K562 (cell line): ENCODE results near the gene EXOC2. TPM values are rescaled to one million over a fixed set of nuclear protein-coding genes. Genes with fewer than 3 reads are reported as not detected.
A peak's percentile ranks its signal among the peaks of the same experiment; 100 is the strongest.

Experiments
- ATAC-seq: fragments of 200-7000 bp; cut with Tn5 transposase; 3 replicates; pipeline ENCODE4 v1.9.1; 2020; ENCODE audit warnings: moderate library complexity
- BruUV-seq: library from RNA; stranded (reverse); fragments of 400-500 nt; replicated peaks from 2 replicates; lab custom pipeline; 2021; lab: Mats Ljungman, UMichigan
- CTCF ChIA-PET: fragments of 300-600 bp; formaldehyde crosslinking; extraction: SDS; loops from one replicate; lab custom pipeline; 2021; ENCODE audit warnings: low intra/inter-chr PET ratio; lab: Yijun Ruan, JAX
- POLR2A ChIA-PET: fragments of 300-600, 350-650 bp; sonication (Branson Sonifier 250); formaldehyde crosslinking; extraction: SDS; loops from one replicate; lab custom pipeline; 2021; ENCODE audit warnings: antibody characterized with exemption, inconsistent platforms; lab: Yijun Ruan, JAX
- DNase-seq, 4 experiments: peaks; one replicate each; pipeline versions ENCODE4 v3.0.0 to v3.0.0-alpha.2; 2011 to 2018; ENCODE audit warnings: low spot score in 3 of 4, mixed read lengths in 3 of 4; ENCODE audit errors: extremely low read depth in 1 of 4
- FAIRE-seq: peaks from 2 replicates; lab custom pipeline; 2011; peaks lifted over from hg19 to GRCh38; lab: Jason Lieb, UNC
- H2AFZ ChIP-seq: 2 replicates; pipeline ENCODE4 v1.6.0; 2011; ENCODE audit warnings: low read depth, low read length, control low read depth, inconsistent platforms
- H3K27ac ChIP-seq: fragments of 200-600 bp; 3 replicates; pipeline ENCODE4 v1.8.0; 2011; ENCODE audit warnings: low read depth, mild to moderate bottlenecking, control low read depth, inconsistent platforms, low read length, moderate library complexity, mixed read lengths; ENCODE audit errors: extremely low read depth
- H3K27me3 ChIP-seq, 2 experiments: fragments of 300-600 bp in 1 of 2; 2 replicates in 1 of 2; 3 replicates in 1 of 2; pipeline versions ENCODE4 v1.6.0 to v1.8.0; 2011; ENCODE audit warnings: inconsistent platforms in 2 of 2, low read length in 2 of 2, mild to moderate bottlenecking in 1 of 2, mixed read lengths in 1 of 2, moderate library complexity in 1 of 2; ENCODE audit not compliant: control insufficient read depth in 2 of 2, insufficient read depth in 2 of 2
- H3K36me3 ChIP-seq: fragments of 300-600 bp; 3 replicates; pipeline ENCODE4 v1.8.0; 2011; ENCODE audit warnings: mild to moderate bottlenecking, low read length, inconsistent platforms; ENCODE audit not compliant: control insufficient read depth, insufficient read depth
- H3K4me1 ChIP-seq, 2 experiments: fragments of 200-600 bp in 1 of 2; replicated peaks in 1 of 2; 2 replicates in 1 of 2; 3 replicates in 1 of 2; pipeline versions ENCODE4 v1.5.1 to v1.8.0; 2011; ENCODE audit warnings: inconsistent platforms in 2 of 2, low read length in 2 of 2, mild to moderate bottlenecking in 1 of 2, mixed read lengths in 1 of 2, moderate library complexity in 1 of 2; ENCODE audit not compliant: control insufficient read depth in 2 of 2, insufficient read depth in 2 of 2
- H3K4me2 ChIP-seq: 2 replicates; pipeline ENCODE4 v1.6.1; 2011; ENCODE audit warnings: low read length, control low read depth, inconsistent platforms, mixed read lengths; ENCODE audit not compliant: insufficient read depth
- H3K4me3 ChIP-seq: fragments of 200-600 bp; sonication (generic), shearing (Covaris generic); 2 replicates; pipeline ENCODE4 v1.5.1; 2016; ENCODE audit warnings: control low read depth, inconsistent platforms
- H3K79me2 ChIP-seq: fragments of 200-600 bp; 3 replicates; pipeline ENCODE4 v1.8.0; 2011; ENCODE audit warnings: low read length, inconsistent platforms; ENCODE audit not compliant: control insufficient read depth, insufficient read depth
- H3K9ac ChIP-seq, 2 experiments: 2 replicates each; pipeline versions ENCODE4 v1.6.0 to v1.6.1; 2011; ENCODE audit warnings: low read depth in 2 of 2, low read length in 2 of 2, control low read depth in 1 of 2, inconsistent platforms in 1 of 2, mild to moderate bottlenecking in 1 of 2, mixed read lengths in 1 of 2; ENCODE audit not compliant: insufficient read depth in 1 of 2
- H3K9me1 ChIP-seq: one replicate; pipeline ENCODE4 v1.6.0; 2011; ENCODE audit warnings: inconsistent platforms, mild to moderate bottlenecking, low read length, moderate library complexity; ENCODE audit not compliant: control insufficient read depth, insufficient read depth
- H3K9me3 ChIP-seq: replicated peaks from 2 replicates; pipeline ENCODE4 v1.5.1; 2011; ENCODE audit warnings: low read depth, low read length, inconsistent platforms; ENCODE audit not compliant: control insufficient read depth, insufficient read depth
- H4K20me1 ChIP-seq: replicated peaks from 2 replicates; pipeline ENCODE4 v1.6.1; 2011; ENCODE audit warnings: low read length, inconsistent platforms, mixed read lengths; ENCODE audit not compliant: control insufficient read depth, insufficient read depth
- CBX8 ChIP-seq: fragments of 200-600 bp; sonication (generic); IDR thresholded peaks from 2 replicates; pipeline ENCODE4 v1.6.1; 2012; ENCODE audit warnings: borderline replicate concordance, mixed run types, low read depth, mild to moderate bottlenecking, moderate library complexity, mixed read lengths, low read length, control low read depth, inconsistent platforms; ENCODE audit not compliant: poor library complexity, severe bottlenecking; ENCODE audit errors: extremely low read depth
- CREB1 ChIP-seq, 2 experiments: sonication (generic) in 1 of 2; formaldehyde crosslinking in 1 of 2; IDR thresholded peaks; 2 replicates each; pipeline versions ENCODE4 v1.6.1 to v1.8.0; 2012 to 2022; ENCODE audit warnings: inconsistent platforms in 1 of 2, mild to moderate bottlenecking in 1 of 2, missing genetic modification reagents in 1 of 2, moderate library complexity in 1 of 2
- MAFG ChIP-seq: fragments of 450-650 bp; conservative IDR thresholded peaks from 2 replicates; pipeline ENCODE4 v1.6.1; 2016; ENCODE audit warnings: missing genetic modification characterization, missing compliant biosample characterization
- RFX7 ChIP-seq: fragments of 250-450 bp; sonication (Bioruptor Pico); IDR thresholded peaks from 2 replicates; pipeline ENCODE4 v1.5.1; 2021; ENCODE audit warnings: mild to moderate bottlenecking
- RNF2 ChIP-seq: sonication (generic); IDR thresholded peaks from 2 replicates; pipeline ENCODE4 v1.6.1; 2016
- SIN3B ChIP-seq: fragments of 450-650 bp; IDR thresholded peaks from 2 replicates; pipeline ENCODE4 v1.6.1; 2017; ENCODE audit warnings: low read depth, mild to moderate bottlenecking, moderate library complexity
- SIRT6 ChIP-seq: IDR thresholded peaks from one replicate; pipeline ENCODE4 v1.6.1; 2012; ENCODE audit warnings: low read depth, mild to moderate bottlenecking, control low read depth, inconsistent platforms, low read length, moderate library complexity
- SOX6 ChIP-seq: fragments of 450-650 bp; IDR thresholded peaks from 2 replicates; pipeline ENCODE4 v1.6.1; 2014; ENCODE audit warnings: mild to moderate bottlenecking
- SRSF9 ChIP-seq: fragments of 200-400 bp; formaldehyde crosslinking; IDR thresholded peaks from 2 replicates; pipeline ENCODE4 v1.6.1; 2017; ENCODE audit warnings: low read depth, low read length, borderline replicate concordance
- ZFP36 ChIP-seq: fragments of 150-350 bp; IDR thresholded peaks from 2 replicates; pipeline ENCODE4 v1.6.1; 2018; ENCODE audit warnings: low read length, low read depth; ENCODE audit not compliant: partially characterized antibody
- ZKSCAN1 ChIP-seq: fragments of 150-350 bp; IDR thresholded peaks from 2 replicates; pipeline ENCODE4 v1.6.1; 2016; ENCODE audit warnings: low read depth, low read length
- ZNF316 ChIP-seq: fragments of 450-650 bp; IDR thresholded peaks from 2 replicates; pipeline ENCODE4 v1.6.1; 2016
- ZNF785 ChIP-seq: fragments of 250-450 bp; sonication (Bioruptor Pico); IDR thresholded peaks from 2 replicates; pipeline ENCODE4 v1.4.0; 2020; ENCODE audit warnings: mild to moderate bottlenecking
- WGBS: fragments of 100-300 bp; shearing (Covaris generic); methylation state at CpG from one replicate; pipeline ENCODE4 v1.1.6; 2016; ENCODE audit warnings: low coverage, mixed read lengths; ENCODE audit not compliant: insufficient coverage; ENCODE audit errors: missing lambda C conversion rate; 5-methylcytosine and 5-hydroxymethylcytosine counted together
- in situ Hi-C: fragments of 300-500 bp; cut with MboI; formaldehyde crosslinking; loops from 4 replicates; pipeline ENCODE4 v1.15.0; 2018; ENCODE audit warnings: inconsistent platforms, mixed read lengths
- intact Hi-C: fragments of 100-400 bp; cut with micrococcal nuclease; formaldehyde crosslinking; loops from 2 replicates; pipeline ENCODE4 v1.14.2; 2022
- polyA plus RNA-seq, 8 experiments: library from polyadenylated mRNA; depleted of rRNA in 4 of 8; stranded (reverse) in 5 of 8; unstranded in 3 of 8; fragments of >200 nt; fragmentation: Nextera tagmentation in 2 of 8; fragmentation: Illumina TruSeq in 1 of 8; extraction: Ambion mirVana in 2 of 8; extraction: Trizol in 1 of 8; gene quantifications; 2 replicates each; pipeline versions ENCODE4 v1.2.1 to v1.2.3, GENCODE V29; 2011 to 2014; ENCODE audit warnings: inconsistent platforms in 1 of 8, missing spikeins in 1 of 8
- total RNA-seq, 7 experiments: library from RNA; depleted of rRNA in 6 of 7; stranded (reverse); fragments of >200 nt in 6 of 7; fragmentation: Illumina TruSeq in 2 of 7; extraction: Trizol in 2 of 7; gene quantifications; 2 replicates each; pipeline versions ENCODE4 v1.2.1 to v1.2.3, GENCODE V29; 2011 to 2021; ENCODE audit warnings: low replicate concordance in 1 of 7
- TF ChIP-seq, protein P1 (sequence below): IDR thresholded peaks from 2 replicates; pipeline ENCODE4 v1.6.1; 2014; ENCODE audit warnings: antibody characterized with exemption
- TF ChIP-seq, protein P2 (sequence below): fragments of 250-450 bp; sonication (Bioruptor Pico); IDR thresholded peaks from 2 replicates; pipeline ENCODE4 v1.8.0; 2021; ENCODE audit warnings: borderline replicate concordance, mild to moderate bottlenecking, moderate library complexity; ENCODE audit not compliant: poor library complexity, severe bottlenecking
- TF ChIP-seq, protein P3 (sequence below): fragments of 250-450 bp; sonication (Bioruptor Pico); IDR thresholded peaks from 2 replicates; pipeline ENCODE4 v1.8.0; 2022; ENCODE audit warnings: inconsistent platforms

Gene EXOC2
- total and polyA plus RNA-seq, 9 of the 15 experiments (the other 6 are each of a cell fraction or from before 2014, with no cell fraction given), result 12.2 to 30.2 (median 24.2) TPM

GRCh38 chr6:707576-708236 is 14.8 kb upstream of the EXOC2 start:
- H4K20me1 ChIP-seq, result no peaks in the 10 kb centered on the region
- no peaks in the 10 kb centered on the region for H3K9me1 ChIP-seq
- in situ Hi-C loops (no loop called here), intact Hi-C loops (no loop called here)
- no peaks in the 10 kb centered on the region for H3K79me2 ChIP-seq
- no peak for ATAC-seq
- no peaks in the 10 kb centered on the region for H3K36me3 ChIP-seq
- CTCF ChIA-PET, result interaction anchor here (0.7 kb wide), 1 partner anchor 84 kb away, joined by 4 read pairs; no protein-coding TSS in a partner anchor
- H3K9me3 ChIP-seq, result no peaks in the 10 kb centered on the region
- H3K27me3 ChIP-seq, result peaks cover 27% of the 10 kb centered on the region in 2 experiments
- no TSS peak for BruUV-seq
- TF ChIP-seq, protein P1, sequence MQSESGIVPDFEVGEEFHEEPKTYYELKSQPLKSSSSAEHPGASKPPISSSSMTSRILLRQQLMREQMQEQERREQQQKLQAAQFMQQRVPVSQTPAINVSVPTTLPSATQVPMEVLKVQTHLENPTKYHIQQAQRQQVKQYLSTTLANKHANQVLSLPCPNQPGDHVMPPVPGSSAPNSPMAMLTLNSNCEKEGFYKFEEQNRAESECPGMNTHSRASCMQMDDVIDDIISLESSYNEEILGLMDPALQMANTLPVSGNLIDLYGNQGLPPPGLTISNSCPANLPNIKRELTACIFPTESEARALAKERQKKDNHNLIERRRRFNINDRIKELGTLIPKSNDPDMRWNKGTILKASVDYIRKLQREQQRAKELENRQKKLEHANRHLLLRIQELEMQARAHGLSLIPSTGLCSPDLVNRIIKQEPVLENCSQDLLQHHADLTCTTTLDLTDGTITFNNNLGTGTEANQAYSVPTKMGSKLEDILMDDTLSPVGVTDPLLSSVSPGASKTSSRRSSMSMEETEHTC, result no peak
- TF ChIP-seq MAFG (tag) (no peak), RNF2 (0 out of 2 replicates have a peak, but pooled peaks have one; percentile 12), SIRT6 (no peak), CREB1 (IDR thresholded peaks at IDR 0.05) (no peak), CREB1 (CRISPR knock-in tag; IDR thresholded peaks at IDR 0.05) (no peak), SOX6 (no peak), ZKSCAN1 (no peak), CBX8 (peak; percentile 72), SIN3B (no peak), ZNF316 (0 out of 2 replicates have a peak, but pooled peaks have one; percentile 12), ZNF785 (no peak), SRSF9 (no peak), ZFP36 (peak; percentile 3), RFX7 (no peak)
- TF ChIP-seq, protein P2, sequence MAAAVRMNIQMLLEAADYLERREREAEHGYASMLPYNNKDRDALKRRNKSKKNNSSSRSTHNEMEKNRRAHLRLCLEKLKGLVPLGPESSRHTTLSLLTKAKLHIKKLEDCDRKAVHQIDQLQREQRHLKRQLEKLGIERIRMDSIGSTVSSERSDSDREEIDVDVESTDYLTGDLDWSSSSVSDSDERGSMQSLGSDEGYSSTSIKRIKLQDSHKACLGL (CRISPR knock-in tag), result no peak
- TF ChIP-seq, protein P3, sequence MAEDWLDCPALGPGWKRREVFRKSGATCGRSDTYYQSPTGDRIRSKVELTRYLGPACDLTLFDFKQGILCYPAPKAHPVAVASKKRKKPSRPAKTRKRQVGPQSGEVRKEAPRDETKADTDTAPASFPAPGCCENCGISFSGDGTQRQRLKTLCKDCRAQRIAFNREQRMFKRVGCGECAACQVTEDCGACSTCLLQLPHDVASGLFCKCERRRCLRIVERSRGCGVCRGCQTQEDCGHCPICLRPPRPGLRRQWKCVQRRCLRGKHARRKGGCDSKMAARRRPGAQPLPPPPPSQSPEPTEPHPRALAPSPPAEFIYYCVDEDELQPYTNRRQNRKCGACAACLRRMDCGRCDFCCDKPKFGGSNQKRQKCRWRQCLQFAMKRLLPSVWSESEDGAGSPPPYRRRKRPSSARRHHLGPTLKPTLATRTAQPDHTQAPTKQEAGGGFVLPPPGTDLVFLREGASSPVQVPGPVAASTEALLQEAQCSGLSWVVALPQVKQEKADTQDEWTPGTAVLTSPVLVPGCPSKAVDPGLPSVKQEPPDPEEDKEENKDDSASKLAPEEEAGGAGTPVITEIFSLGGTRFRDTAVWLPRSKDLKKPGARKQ (CRISPR knock-in tag), result no peak
- H3K9ac ChIP-seq, result no peak overlapping the region
- H3K4me3 ChIP-seq, result no peak overlapping the region
- H2AFZ ChIP-seq, result no peak overlapping the region
- WGBS, result 17% methylated on average over 10 of the region's 10 CpGs
- no peak for FAIRE-seq
- DNase-seq, result no peak
- POLR2A ChIA-PET, result no interaction called here
- H3K4me1 ChIP-seq, result peaks cover 0 to 7% of the 10 kb centered on the region in 2 experiments; a peak in 4 of 5 replicates
- H3K27ac ChIP-seq, result no peak overlapping the region
- no peak overlapping the region for H3K4me2 ChIP-seq
